H9 (cell line): ENCODE results near the gene TRIM2. TPM values are rescaled to one million over a fixed set of nuclear protein-coding genes. Genes with fewer than 3 reads are reported as not detected.

Experiments used
- DNase-seq: peaks from one replicate; pipeline ENCODE4 v3.0.0-alpha.2; 2017
- H2AFZ ChIP-seq: one replicate; pipeline ENCODE4 v1.6.1; 2013; ENCODE audit warnings: mild to moderate bottlenecking, low read length, control low read depth, moderate library complexity
- H2AK5ac ChIP-seq: 2 replicates; pipeline ENCODE4 v1.6.1; 2013; ENCODE audit warnings: low read length, control low read depth, mixed read lengths; ENCODE audit not compliant: insufficient read length
- H2BK120ac ChIP-seq: one replicate; pipeline ENCODE4 v1.6.1; 2013; ENCODE audit warnings: low read depth, mild to moderate bottlenecking, low read length, control low read depth, inconsistent platforms; ENCODE audit not compliant: poor library complexity, severe bottlenecking
- H2BK12ac ChIP-seq: 2 replicates; pipeline ENCODE4 v1.6.1; 2013; ENCODE audit warnings: low read length, control low read depth, mixed read lengths, low read depth; ENCODE audit not compliant: insufficient read length
- H2BK15ac ChIP-seq: 2 replicates; pipeline ENCODE4 v1.6.1; 2013; ENCODE audit warnings: low read depth, low read length, control low read depth
- H2BK20ac ChIP-seq: one replicate; pipeline ENCODE4 v1.6.1; 2013; ENCODE audit warnings: low read depth, mild to moderate bottlenecking, low read length, control low read depth, inconsistent platforms; ENCODE audit not compliant: poor library complexity, severe bottlenecking
- H2BK5ac ChIP-seq: 2 replicates; pipeline ENCODE4 v1.6.1; 2013; ENCODE audit warnings: low read length, control low read depth, mixed read lengths; ENCODE audit not compliant: insufficient read length
- H3K14ac ChIP-seq: 2 replicates; pipeline ENCODE4 v1.6.1; 2013; ENCODE audit warnings: low read length, control low read depth; ENCODE audit not compliant: insufficient read depth
- H3K18ac ChIP-seq: 2 replicates; pipeline ENCODE4 v1.6.1; 2013; ENCODE audit warnings: low read depth, mild to moderate bottlenecking, mixed read lengths, low read length, control low read depth; ENCODE audit not compliant: insufficient read length
- H3K23ac ChIP-seq: 2 replicates; pipeline ENCODE4 v1.6.1; 2013; ENCODE audit warnings: low read length, control low read depth, mixed read lengths, low read depth; ENCODE audit not compliant: insufficient read length
- H3K23me2 ChIP-seq: 2 replicates; pipeline ENCODE4 v1.6.1; 2013; ENCODE audit warnings: low read depth, mild to moderate bottlenecking, mixed read lengths, low read length, control low read depth; ENCODE audit not compliant: insufficient read length, poor library complexity, severe bottlenecking
- H3K27ac ChIP-seq: 2 replicates; pipeline ENCODE4 v1.5.1; 2013; ENCODE audit warnings: low read length, control low read depth, mixed read lengths, low read depth; ENCODE audit not compliant: insufficient read length
- H3K27me3 ChIP-seq: 2 replicates; pipeline ENCODE4 v1.6.1; 2013; ENCODE audit warnings: low read length, control low read depth, inconsistent platforms; ENCODE audit not compliant: insufficient read depth
- H3K4ac ChIP-seq: 2 replicates; pipeline ENCODE4 v1.6.1; 2013; ENCODE audit warnings: low read depth, mild to moderate bottlenecking, control low read depth, inconsistent platforms, low read length, moderate library complexity
- H3K4me1 ChIP-seq: 2 replicates; pipeline ENCODE4 v1.6.1; 2013; ENCODE audit warnings: low read length, control low read depth, inconsistent platforms; ENCODE audit not compliant: insufficient read depth
- H3K4me2 ChIP-seq: 2 replicates; pipeline ENCODE4 v1.6.1; 2013; ENCODE audit warnings: low read length, control low read depth, mixed read lengths; ENCODE audit not compliant: insufficient read length, insufficient read depth
- H3K56ac ChIP-seq: 2 replicates; pipeline ENCODE4 v1.6.1; 2013; ENCODE audit warnings: low read depth, mild to moderate bottlenecking, mixed read lengths, low read length, control low read depth; ENCODE audit not compliant: insufficient read length
- H3K79me1 ChIP-seq: 2 replicates; pipeline ENCODE4 v1.6.1; 2013; ENCODE audit warnings: low read depth, mild to moderate bottlenecking, moderate library complexity, low read length, control low read depth, inconsistent platforms; ENCODE audit not compliant: insufficient read depth, poor library complexity, severe bottlenecking
- H3K79me2 ChIP-seq: 2 replicates; pipeline ENCODE4 v1.6.1; 2013; ENCODE audit warnings: low read length, control low read depth, inconsistent platforms; ENCODE audit not compliant: insufficient read depth
- H3K9ac ChIP-seq: 2 replicates; pipeline ENCODE4 v1.6.1; 2013; ENCODE audit warnings: low read length, control low read depth, mixed read lengths; ENCODE audit not compliant: insufficient read length; ENCODE audit errors: extremely low read depth
- H3K9me3 ChIP-seq: one replicate; pipeline ENCODE4 v1.6.1; 2013; ENCODE audit warnings: low read depth, low read length, inconsistent platforms; ENCODE audit not compliant: control insufficient read depth
- H3T11ph ChIP-seq: one replicate; pipeline ENCODE4 v1.6.1; 2013; ENCODE audit warnings: mild to moderate bottlenecking, low read length, control low read depth, inconsistent platforms
- H4K20me1 ChIP-seq: one replicate; pipeline ENCODE4 v1.6.1; 2013; ENCODE audit not compliant: control insufficient read depth, insufficient read length, insufficient read depth
- H4K5ac ChIP-seq: 2 replicates; pipeline ENCODE4 v1.6.1; 2013; ENCODE audit warnings: low read depth, mild to moderate bottlenecking, mixed read lengths, low read length, control low read depth; ENCODE audit not compliant: insufficient read length
- H4K8ac ChIP-seq: replicated peaks from 2 replicates; pipeline ENCODE4 v1.6.1; 2013; ENCODE audit warnings: low read length, control low read depth, mixed read lengths, low read depth; ENCODE audit not compliant: insufficient read length
- H4K91ac ChIP-seq: 2 replicates; pipeline ENCODE4 v1.6.1; 2013; ENCODE audit warnings: low read depth, mild to moderate bottlenecking, moderate library complexity, mixed read lengths, low read length, control low read depth; ENCODE audit not compliant: insufficient read length
- H3K27ac Mint-ChIP-seq, 3 experiments: 2 replicates in 2 of 3; 3 replicates in 1 of 3; pipeline ENCODE4 v1.8.0; 2020 to 2021; ENCODE audit warnings: mixed read lengths in 3 of 3, mild to moderate bottlenecking in 1 of 3, moderate library complexity in 1 of 3
- H3K27me3 Mint-ChIP-seq: 2 replicates; pipeline ENCODE4 v1.8.0; 2021; ENCODE audit warnings: low read depth, mild to moderate bottlenecking, moderate library complexity, mixed read lengths
- H3K36me3 Mint-ChIP-seq, 3 experiments: 2 replicates in 2 of 3; 3 replicates in 1 of 3; pipeline ENCODE4 v1.8.0; 2020 to 2021; ENCODE audit warnings: low read depth in 3 of 3, mixed read lengths in 3 of 3; ENCODE audit not compliant: insufficient read depth in 1 of 3
- H3K4me1 Mint-ChIP-seq, 2 experiments: 2 replicates each; pipeline ENCODE4 v1.8.0; 2020; ENCODE audit warnings: mixed read lengths in 2 of 2
- H3K4me3 Mint-ChIP-seq, 2 experiments: 2 replicates in 1 of 2; 3 replicates in 1 of 2; pipeline ENCODE4 v1.8.0; 2020 to 2021; ENCODE audit warnings: mild to moderate bottlenecking in 2 of 2, mixed read lengths in 2 of 2, moderate library complexity in 1 of 2
- H3K9me3 Mint-ChIP-seq, 2 experiments: 2 replicates in 1 of 2; 3 replicates in 1 of 2; pipeline ENCODE4 v1.8.0; 2020; ENCODE audit warnings: mild to moderate bottlenecking in 2 of 2, mixed read lengths in 2 of 2, moderate library complexity in 1 of 2
- WGBS: extraction: QIAGEN DNeasy Blood & Tissue Kit; methylation state at CpG from one replicate; pipeline ENCODE4 v1.1.7; 2013; ENCODE audit warnings: missing lambda C conversion rate, low lambda C conversion rate, mixed read lengths; ENCODE audit not compliant: insufficient read length; ENCODE audit errors: extremely low coverage; 5-methylcytosine and 5-hydroxymethylcytosine counted together
- total RNA-seq: library from RNA; stranded (reverse); gene quantifications from 2 replicates; pipeline ENCODE4 v1.2.1, GENCODE V29; 2021
- TF ChIP-seq, protein P1 (sequence below): fragments of 200-600 bp; sonication (generic); conservative IDR thresholded peaks from 3 replicates; pipeline ENCODE4 v1.8.0; 2021; ENCODE audit warnings: antibody characterized with exemption, mild to moderate bottlenecking

Gene TRIM2
- total RNA-seq, 1 experiment from 2014 or later, result 28.9 TPM

DNA sequence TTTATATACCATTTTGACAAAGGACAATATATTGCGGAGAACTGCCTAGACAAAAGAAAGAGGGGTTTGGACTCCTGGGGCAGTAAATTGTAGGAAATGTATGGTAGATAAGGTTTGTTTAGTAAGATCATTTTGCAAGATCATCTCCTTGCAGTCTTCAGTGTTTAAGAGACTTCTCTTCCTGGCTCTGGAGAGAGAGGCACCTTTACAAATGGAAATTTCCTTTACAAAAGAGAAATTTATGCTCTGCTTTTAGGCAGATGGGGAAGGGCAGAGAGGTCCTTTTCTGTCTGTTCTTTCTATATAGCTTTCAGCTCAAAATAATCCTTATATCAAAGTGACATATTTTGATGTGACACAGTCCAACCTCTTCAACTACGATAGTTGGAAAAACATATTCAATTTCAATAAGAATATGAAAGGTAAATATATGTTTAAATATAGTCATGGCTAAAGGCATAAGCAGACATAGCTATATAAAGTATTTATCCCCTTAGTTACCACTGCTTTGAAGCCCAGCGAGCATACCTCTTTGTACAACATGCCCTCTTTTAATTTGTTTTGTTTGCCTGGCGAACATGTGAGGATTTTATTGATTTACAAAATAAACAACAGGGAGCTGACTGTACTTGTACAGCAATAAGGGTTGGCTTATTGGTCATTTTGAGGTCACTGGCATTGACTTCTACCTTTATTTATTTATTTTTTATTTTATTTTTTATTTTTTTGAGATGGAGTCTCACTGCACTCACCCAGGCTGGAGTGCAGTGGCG, 65.2 kb downstream of the TRIM2 start:
- peaks cover 9% of the 10 kb centered on the region for H3K79me1 ChIP-seq
- no peak overlapping the region for H3K9ac ChIP-seq
- H2BK120ac ChIP-seq, result no peak overlapping the region
- H3K4me2 ChIP-seq, result peak overlapping the region; percentile 43
- TF ChIP-seq, protein P1, sequence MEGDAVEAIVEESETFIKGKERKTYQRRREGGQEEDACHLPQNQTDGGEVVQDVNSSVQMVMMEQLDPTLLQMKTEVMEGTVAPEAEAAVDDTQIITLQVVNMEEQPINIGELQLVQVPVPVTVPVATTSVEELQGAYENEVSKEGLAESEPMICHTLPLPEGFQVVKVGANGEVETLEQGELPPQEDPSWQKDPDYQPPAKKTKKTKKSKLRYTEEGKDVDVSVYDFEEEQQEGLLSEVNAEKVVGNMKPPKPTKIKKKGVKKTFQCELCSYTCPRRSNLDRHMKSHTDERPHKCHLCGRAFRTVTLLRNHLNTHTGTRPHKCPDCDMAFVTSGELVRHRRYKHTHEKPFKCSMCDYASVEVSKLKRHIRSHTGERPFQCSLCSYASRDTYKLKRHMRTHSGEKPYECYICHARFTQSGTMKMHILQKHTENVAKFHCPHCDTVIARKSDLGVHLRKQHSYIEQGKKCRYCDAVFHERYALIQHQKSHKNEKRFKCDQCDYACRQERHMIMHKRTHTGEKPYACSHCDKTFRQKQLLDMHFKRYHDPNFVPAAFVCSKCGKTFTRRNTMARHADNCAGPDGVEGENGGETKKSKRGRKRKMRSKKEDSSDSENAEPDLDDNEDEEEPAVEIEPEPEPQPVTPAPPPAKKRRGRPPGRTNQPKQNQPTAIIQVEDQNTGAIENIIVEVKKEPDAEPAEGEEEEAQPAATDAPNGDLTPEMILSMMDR, result no peak
- Mint-ChIP-seq H3K36me3 (peaks cover 3 to 23% (median 3%) of the 10 kb centered on the region in 3 experiments; a peak in 6 of 7 replicates), H3K27ac (peak overlapping the region; percentile 6 to 96 (median 49); a peak in 6 of 7 replicates), H3K4me3 (peak overlapping the region; percentile 1 to 50; a peak in 4 of 5 replicates), H3K4me1 (peaks cover 40 to 44% of the 10 kb centered on the region in 2 experiments), H3K9me3 (no peaks in the 10 kb centered on the region), H3K27me3 (no peaks in the 10 kb centered on the region; the same call in 1 of the 2 replicates)
- H2AFZ ChIP-seq, result no peak overlapping the region
- H3K4me1 ChIP-seq, result peaks cover 7% of the 10 kb centered on the region; the same call in 1 of the 2 replicates
- H3K27me3 ChIP-seq, result no peaks in the 10 kb centered on the region
- H2BK12ac ChIP-seq, result no peak overlapping the region
- H2AK5ac ChIP-seq, result no peak overlapping the region
- no peak overlapping the region for H3K4ac ChIP-seq
- H2BK5ac ChIP-seq, result no peak overlapping the region
- H3K23ac ChIP-seq, result no peak overlapping the region
- H3K79me2 ChIP-seq, result peaks cover 4% of the 10 kb centered on the region; the same call in 1 of the 2 replicates
- H3K27ac ChIP-seq, result no peak overlapping the region
- H2BK15ac ChIP-seq, result no peak overlapping the region; the same call in 1 of the 2 replicates
- H3K14ac ChIP-seq, result no peak overlapping the region
- H3K23me2 ChIP-seq, result no peaks in the 10 kb centered on the region
- H3T11ph ChIP-seq, result no peak overlapping the region
- no peaks in the 10 kb centered on the region for H4K20me1 ChIP-seq
- no peak overlapping the region for H4K5ac ChIP-seq
- H3K9me3 ChIP-seq, result no peaks in the 10 kb centered on the region
- WGBS, result no CpG with 5 or more reads among the region's 5 CpGs
- H2BK20ac ChIP-seq, result no peak overlapping the region
- no peak overlapping the region for H4K8ac ChIP-seq
- DNase-seq, result no peak
- H3K56ac ChIP-seq, result no peak overlapping the region
- H3K18ac ChIP-seq, result no peak overlapping the region
- H4K91ac ChIP-seq, result no peak overlapping the region
